Measurements from ENCODE around the gene RBM24.

GRCh38 chr6:17278289-17279063, 2.7 kb upstream of the RBM24 start:
- TF ChIP-seq POLR2A (IDR thresholded peaks at IDR 0.05) (no peak), CTCF (IDR thresholded peaks at IDR 0.05) (no peak), EP300 (IDR thresholded peaks at IDR 0.05) (no peak)

Measured in ovary (tissue), 3 donors.